SU-DHL-6 (cell line): ENCODE measurements around the gene RASL10A.

Source experiments
- H2AFZ ChIP-seq: fragments of 200-600 bp; sonication (generic); 2 replicates; pipeline ENCODE4 v1.6.1; 2014; ENCODE audit warnings: low read depth, mild to moderate bottlenecking, moderate library complexity, mixed read lengths, antibody characterized with exemption, low read length; ENCODE audit not compliant: severe bottlenecking
- H3F3A ChIP-seq: fragments of 200-600 bp; shearing (Covaris generic); 2 replicates; pipeline ENCODE4 v1.6.0; 2016; ENCODE audit warnings: antibody characterized with exemption, mild to moderate bottlenecking; ENCODE audit not compliant: insufficient read depth
- H3K27ac ChIP-seq: fragments of 200-600 bp; sonication (generic); 2 replicates; pipeline ENCODE4 v1.5.1; 2016; ENCODE audit warnings: low read depth, mild to moderate bottlenecking, low read length, moderate library complexity, mixed read lengths
- H3K27me3 ChIP-seq: fragments of 200-600 bp; sonication (generic), shearing (Covaris generic); 2 replicates; pipeline ENCODE4 v1.6.0; 2014; ENCODE audit warnings: mild to moderate bottlenecking, low read length
- H3K36me3 ChIP-seq: fragments of 200-600 bp; sonication (generic); 2 replicates; pipeline ENCODE4 v1.6.1; 2014; ENCODE audit warnings: mild to moderate bottlenecking, low read length, mixed read lengths
- H3K4me2 ChIP-seq: fragments of 300-600, 200-600 bp; shearing (Covaris generic), sonication (generic); 2 replicates; pipeline ENCODE4 v1.6.0; 2014; ENCODE audit warnings: low read length, low read depth, mild to moderate bottlenecking; ENCODE audit not compliant: poor library complexity, severe bottlenecking
- H3K4me3 ChIP-seq: fragments of 200-600 bp; sonication (generic); 2 replicates; pipeline ENCODE4 v1.5.1; 2014; ENCODE audit warnings: antibody characterized with exemption, low read length, mild to moderate bottlenecking, mixed read lengths; ENCODE audit not compliant: insufficient read depth, poor library complexity, severe bottlenecking
- H3K79me2 ChIP-seq: fragments of 200-600 bp; sonication (generic); 2 replicates; pipeline ENCODE4 v1.6.1; 2014; ENCODE audit warnings: mild to moderate bottlenecking, low read length, moderate library complexity; ENCODE audit not compliant: insufficient read depth
- H3K9ac ChIP-seq: fragments of 200-600 bp; sonication (generic); 2 replicates; pipeline ENCODE4 v1.7.0; 2014; ENCODE audit warnings: mild to moderate bottlenecking, low read length
- H3K9me2 ChIP-seq: fragments of 200-600 bp; sonication (generic); replicated peaks from 2 replicates; pipeline ENCODE4 v1.6.1; 2014; ENCODE audit warnings: low read length; ENCODE audit not compliant: insufficient read depth
- H3K9me3 ChIP-seq: fragments of 200-600 bp; sonication (generic); 2 replicates; pipeline ENCODE4 v1.6.1; 2014; ENCODE audit warnings: low read length, mixed read lengths; ENCODE audit not compliant: insufficient read depth
- H4K20me1 ChIP-seq: fragments of 200-600 bp; sonication (generic); 2 replicates; pipeline ENCODE4 v1.6.1; 2014; ENCODE audit warnings: low read depth, mild to moderate bottlenecking, antibody characterized with exemption, low read length, moderate library complexity, mixed read lengths
- CTCF ChIP-seq: fragments of 200-600 bp; sonication (generic); IDR thresholded peaks from one replicate; pipeline ENCODE4 v1.5.1; 2017; ENCODE audit warnings: antibody characterized with exemption, mild to moderate bottlenecking, low read length, moderate library complexity; ENCODE audit not compliant: insufficient read depth, poor library complexity, severe bottlenecking
- EZH2phosphoT487 ChIP-seq: fragments of 200-600 bp; sonication (generic), shearing (Covaris generic); conservative IDR thresholded peaks from 2 replicates; pipeline ENCODE4 v1.6.1; 2018; ENCODE audit warnings: mild to moderate bottlenecking, antibody characterized with exemption, low read length, moderate library complexity, mixed read lengths

RASL10A gene

GRCh38 chr22:29332886-29333496 is 17.5 kb upstream of the RASL10A start:
- no peaks in the 10 kb centered on the region for H3K79me2 ChIP-seq
- no peaks in the 10 kb centered on the region for H3K27me3 ChIP-seq
- H3K36me3 ChIP-seq: no peaks in the 10 kb centered on the region
- TF ChIP-seq EZH2phosphoT487 (no peak), CTCF (no peak)
- H3F3A ChIP-seq: no peaks in the 10 kb centered on the region
- no peak overlapping the region for H3K27ac ChIP-seq
- H2AFZ ChIP-seq: no peak overlapping the region
- H4K20me1 ChIP-seq: no peaks in the 10 kb centered on the region
- H3K9me3 ChIP-seq: no peaks in the 10 kb centered on the region
- H3K9ac ChIP-seq: no peak overlapping the region
- H3K9me2 ChIP-seq: no peaks in the 10 kb centered on the region
- H3K4me3 ChIP-seq: no peak overlapping the region
- no peak overlapping the region for H3K4me2 ChIP-seq

GRCh38 chr22:29331658-29332300 is 16.3 kb upstream of the RASL10A start:
- Histone ChIP-seq H3K36me3 (no peaks in the 10 kb centered on the region), H3K4me2 (no peak overlapping the region), H3K4me3 (no peak overlapping the region), H2AFZ (no peak overlapping the region), H3K9ac (no peak overlapping the region), H3K27ac (no peak overlapping the region), H3K9me3 (no peaks in the 10 kb centered on the region), H4K20me1 (no peaks in the 10 kb centered on the region), H3F3A (no peaks in the 10 kb centered on the region), H3K9me2 (no peaks in the 10 kb centered on the region), H3K27me3 (no peaks in the 10 kb centered on the region), H3K79me2 (no peaks in the 10 kb centered on the region)
- TF ChIP-seq EZH2phosphoT487: no peak
- no peak for TF ChIP-seq CTCF

- Histone ChIP-seq H3K79me2 (no peaks in the 10 kb centered on the region), H2AFZ (no peak overlapping the region), H3K27ac (no peak overlapping the region), H3K9ac (no peak overlapping the region), H3K36me3 (no peaks in the 10 kb centered on the region), H3K4me3 (no peak overlapping the region), H4K20me1 (no peaks in the 10 kb centered on the region), H3K9me2 (no peaks in the 10 kb centered on the region), H3K9me3 (no peaks in the 10 kb centered on the region), H3K27me3 (no peaks in the 10 kb centered on the region), H3F3A (no peaks in the 10 kb centered on the region), H3K4me2 (no peak overlapping the region)
- TF ChIP-seq EZH2phosphoT487 (no peak), CTCF (no peak)
Observed at GRCh38 chr22:29331213-29331612, 15.7 kb upstream of the RASL10A start.
